Fibroblast of mammary gland (primary cell): ENCODE results near the gene CELA1.

Source experiments
- DNase-seq: peaks from one replicate; pipeline ENCODE4 v3.0.0-alpha.2; 2010; ENCODE audit warnings: low read depth
- H3K4me3 ChIP-seq: 2 replicates; pipeline ENCODE4 v1.5.1; 2011; ENCODE audit warnings: low read depth, mild to moderate bottlenecking, low read length, moderate library complexity; ENCODE audit not compliant: control insufficient read depth
- CTCF ChIP-seq: conservative IDR thresholded peaks from 2 replicates; pipeline ENCODE4 v1.5.1; 2011; ENCODE audit warnings: low read depth, low read length, inconsistent platforms; ENCODE audit not compliant: control insufficient read depth, insufficient read depth

CELA1 gene

DNA sequence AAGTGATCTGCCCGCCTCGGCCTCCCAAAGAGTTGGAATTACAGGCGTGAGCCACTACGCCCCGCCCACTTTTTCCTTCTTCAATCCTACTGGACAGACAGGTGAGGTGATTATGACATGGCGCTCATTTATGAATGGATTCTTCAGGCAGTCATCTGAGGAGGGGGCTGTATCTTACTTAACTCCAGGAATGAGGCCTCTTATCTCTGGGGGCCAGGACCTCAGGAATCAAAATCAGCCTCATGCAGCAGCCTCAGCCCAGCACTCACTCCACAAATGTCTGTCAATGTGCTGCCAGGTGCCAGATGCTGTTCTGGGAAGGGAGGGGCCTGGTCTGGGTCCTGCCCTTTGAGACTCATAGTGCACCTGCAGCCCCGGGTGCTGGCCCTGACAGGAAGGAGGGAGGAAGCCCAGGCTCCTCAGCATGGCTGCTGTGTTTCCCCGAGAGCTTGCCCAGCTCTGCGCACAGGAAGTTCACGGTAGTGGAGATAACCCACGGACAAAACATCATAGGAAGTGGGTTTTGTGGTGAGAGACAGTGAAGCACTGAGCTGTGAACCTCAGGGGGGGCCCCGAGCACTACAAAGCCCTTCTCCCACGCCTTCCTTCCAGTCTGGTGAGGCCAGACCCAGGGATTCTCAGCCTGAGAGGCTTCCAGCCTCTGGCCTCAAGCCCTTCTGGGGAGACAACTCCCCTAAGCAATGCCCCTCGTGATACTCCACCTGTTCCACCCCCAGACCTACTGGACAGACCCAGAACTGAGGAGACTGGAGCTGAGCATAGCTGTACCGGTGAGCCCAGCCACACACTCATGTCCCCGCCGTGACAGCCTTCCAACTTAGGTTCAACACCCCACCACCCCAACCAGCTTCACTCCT, 22.4 kb upstream of the CELA1 start:
- no peak overlapping the region for H3K4me3 ChIP-seq
- no peak for TF ChIP-seq CTCF
- DNase-seq: no peak

- no peak overlapping the region for H3K4me3 ChIP-seq
- no peak for TF ChIP-seq CTCF
- DNase-seq: no peak
These were observed 18.8 kb upstream of the CELA1 start for GRCh38 chr12:51365276-51365675.

DNA sequence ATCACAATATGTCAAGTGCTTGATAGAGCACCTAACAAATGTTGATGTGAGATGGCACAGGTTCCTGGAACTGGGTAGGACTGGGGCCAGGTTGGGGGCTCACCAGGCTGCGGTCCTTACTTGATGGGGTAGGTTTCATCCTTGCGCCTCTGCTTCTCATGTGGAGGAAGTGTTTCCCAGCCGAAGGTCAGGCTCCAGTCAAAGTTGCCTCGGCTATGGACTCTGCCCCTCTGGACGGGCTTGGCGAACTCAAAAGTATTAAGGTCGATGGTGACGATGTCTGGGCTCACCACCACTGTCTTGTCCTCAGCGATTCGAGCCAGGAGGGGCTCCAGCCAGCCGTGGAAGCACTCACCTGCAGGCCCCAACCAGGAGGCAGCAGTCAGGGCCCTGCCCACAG, 17.5 kb upstream of the CELA1 start:
- H3K4me3 ChIP-seq: no peak overlapping the region
- no peak for DNase-seq
- no peak for TF ChIP-seq CTCF

DNA sequence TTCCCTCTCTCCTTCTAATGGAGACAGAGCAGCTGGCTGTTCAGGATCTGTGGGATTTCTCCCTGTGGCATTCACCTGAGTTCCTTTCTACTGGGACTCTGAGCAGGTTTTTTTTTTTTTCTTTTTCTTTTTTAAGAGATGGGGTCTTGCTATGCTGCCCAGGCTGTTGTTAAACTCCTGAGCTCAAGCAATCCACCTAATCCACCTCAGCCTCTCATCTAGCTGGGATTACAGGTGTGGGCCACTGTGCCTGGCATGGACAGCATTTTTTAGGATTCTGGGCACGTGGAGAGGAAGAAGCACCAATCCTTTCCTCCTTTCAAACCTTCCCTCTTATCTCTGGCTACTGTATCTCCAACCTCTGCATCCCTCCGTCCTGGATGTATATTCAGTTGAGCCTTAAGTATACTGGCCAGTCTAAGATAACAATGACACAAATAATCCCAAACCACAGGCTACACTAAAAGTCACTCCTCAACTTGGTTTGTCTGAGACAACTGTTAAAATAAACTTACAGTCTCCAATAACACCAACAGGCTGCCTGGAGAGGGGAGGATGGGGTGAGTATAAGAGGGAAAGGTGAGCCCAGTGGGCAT, 16.4 kb upstream of the CELA1 start:
- no peak overlapping the region for H3K4me3 ChIP-seq
- no peak for DNase-seq
- no peak for TF ChIP-seq CTCF

GRCh38 chr12:51362307-51362706, 15.8 kb upstream of the CELA1 start:
- DNase-seq: no peak
- H3K4me3 ChIP-seq: no peak overlapping the region

GRCh38 chr12:51361161-51362016, 14.9 kb upstream of the CELA1 start:
- H3K4me3 ChIP-seq: no peak overlapping the region
- TF ChIP-seq CTCF: peak; percentile 4
- DNase-seq: no peak

More at GRCh38 chr12:51362307-51362706, 15.8 kb upstream of the CELA1 start:
- no peak for TF ChIP-seq CTCF
